IMR-90 (cell line): Measurements from ENCODE around the gene TMUB1. TPM values are rescaled to one million over a fixed set of nuclear protein-coding genes. Genes with fewer than 3 reads are reported as not detected.

Experiments
- ATAC-seq: fragments of 200-7000 bp; cut with Tn5 transposase; 2 replicates; pipeline ENCODE4 v1.9.1; 2020; ENCODE audit warnings: low read depth, mild to moderate bottlenecking, moderate library complexity
- BruUV-seq: library from RNA; stranded (reverse); fragments of 400-500 nt; replicated peaks from 2 replicates; lab custom pipeline; 2021; lab: Mats Ljungman, UMichigan
- CTCF ChIA-PET: fragments of 300-600 bp; formaldehyde crosslinking; extraction: SDS; loops from one replicate; lab custom pipeline; 2021; ENCODE audit warnings: antibody characterized with exemption; lab: Yijun Ruan, JAX
- POLR2A ChIA-PET: fragments of 300-600 bp; sonication (Branson Sonifier 250); formaldehyde crosslinking; loops from one replicate; lab custom pipeline; 2022; ENCODE audit warnings: antibody characterized with exemption; ENCODE audit not compliant: unreplicated experiment; lab: Charles Lee
- DNase-seq: peaks from one replicate; pipeline ENCODE4 v3.0.0; 2013
- H2AFZ ChIP-seq: replicated peaks from 2 replicates; pipeline ENCODE3; 2013; ENCODE audit warnings: low read length, mild to moderate bottlenecking; ENCODE audit not compliant: poor library complexity
- H2AK5ac ChIP-seq: 2 replicates; pipeline ENCODE4 v1.6.1; 2013; ENCODE audit warnings: low read depth, low read length, inconsistent platforms
- H2AK9ac ChIP-seq: replicated peaks from 2 replicates; pipeline ENCODE3; 2013; ENCODE audit warnings: mild to moderate bottlenecking, low read depth, low read length, moderate library complexity; ENCODE audit not compliant: poor library complexity
- H2BK120ac ChIP-seq: 2 replicates; pipeline ENCODE4 v1.6.1; 2013; ENCODE audit warnings: low read depth, low read length, inconsistent platforms
- H2BK15ac ChIP-seq: 3 replicates; pipeline ENCODE4 v1.6.1; 2013; ENCODE audit warnings: low read depth, low read length, inconsistent platforms
- H2BK20ac ChIP-seq: 2 replicates; pipeline ENCODE4 v1.6.1; 2013; ENCODE audit warnings: low read depth, mild to moderate bottlenecking, inconsistent platforms, low read length, moderate library complexity
- H2BK5ac ChIP-seq: 2 replicates; pipeline ENCODE4 v1.6.1; 2013; ENCODE audit warnings: mild to moderate bottlenecking, low read depth, low read length, inconsistent platforms; ENCODE audit not compliant: poor library complexity, severe bottlenecking
- H3K14ac ChIP-seq: replicated peaks from 2 replicates; pipeline ENCODE4 v1.6.1; 2013; ENCODE audit warnings: low read depth, low read length, inconsistent platforms
- H3K18ac ChIP-seq: 2 replicates; pipeline ENCODE4 v1.6.1; 2013; ENCODE audit warnings: low read depth, low read length, control low read depth
- H3K23ac ChIP-seq: 2 replicates; pipeline ENCODE4 v1.6.1; 2013; ENCODE audit warnings: low read depth, low read length, inconsistent platforms
- H3K27ac ChIP-seq: 2 replicates; pipeline ENCODE4 v1.5.1; 2013; ENCODE audit warnings: mild to moderate bottlenecking, control low read depth, low read length; ENCODE audit not compliant: insufficient read depth
- H3K27me3 ChIP-seq: 2 replicates; pipeline ENCODE4 v1.6.1; 2013; ENCODE audit warnings: low read length; ENCODE audit not compliant: control insufficient read depth, insufficient read depth
- H3K36me3 ChIP-seq: 2 replicates; pipeline ENCODE4 v1.6.1; 2013; ENCODE audit warnings: low read length, mixed read lengths; ENCODE audit not compliant: control insufficient read depth, insufficient read depth
- H3K4ac ChIP-seq: 2 replicates; pipeline ENCODE4 v1.6.1; 2013; ENCODE audit warnings: low read depth, low read length, inconsistent platforms
- H3K4me1 ChIP-seq: 2 replicates; pipeline ENCODE4 v1.6.1; 2013; ENCODE audit warnings: low read length, mixed read lengths; ENCODE audit not compliant: control insufficient read depth, insufficient read depth
- H3K4me2 ChIP-seq: 2 replicates; pipeline ENCODE4 v1.6.1; 2013; ENCODE audit warnings: low read depth, mild to moderate bottlenecking, control low read depth, low read length, moderate library complexity
- H3K4me3 ChIP-seq: 2 replicates; pipeline ENCODE4 v1.5.1; 2013; ENCODE audit warnings: low read depth, mild to moderate bottlenecking, control low read depth, low read length, moderate library complexity; ENCODE audit not compliant: insufficient read depth
- H3K56ac ChIP-seq: 2 replicates; pipeline ENCODE4 v1.6.1; 2013; ENCODE audit warnings: low read length, inconsistent platforms; ENCODE audit not compliant: insufficient read depth; ENCODE audit errors: extremely low read depth
- H3K79me1 ChIP-seq, 2 experiments: 2 replicates each; pipeline ENCODE4 v1.6.1; 2013; ENCODE audit warnings: low read length in 2 of 2, inconsistent platforms in 1 of 2, low read depth in 1 of 2
- H3K9ac ChIP-seq: 2 replicates; pipeline ENCODE4 v1.6.1; 2013; ENCODE audit warnings: low read depth, low read length, control low read depth
- H3K9me1 ChIP-seq: 2 replicates; pipeline ENCODE4 v1.6.1; 2013; ENCODE audit warnings: low read length, inconsistent platforms; ENCODE audit not compliant: insufficient read depth
- H3K9me3 ChIP-seq: 2 replicates; pipeline ENCODE4 v1.6.1; 2013; ENCODE audit warnings: low read length; ENCODE audit not compliant: control insufficient read depth, insufficient read depth
- H4K20me1 ChIP-seq: 2 replicates; pipeline ENCODE4 v1.6.1; 2013; ENCODE audit warnings: low read length, inconsistent platforms; ENCODE audit not compliant: insufficient read depth
- H4K5ac ChIP-seq: 2 replicates; pipeline ENCODE4 v1.6.1; 2013; ENCODE audit warnings: mild to moderate bottlenecking, low read depth, low read length, control low read depth
- H4K8ac ChIP-seq, 2 experiments: 2 replicates each; pipeline ENCODE4 v1.6.1; 2013; ENCODE audit warnings: low read depth in 2 of 2, low read length in 2 of 2, control low read depth in 1 of 2, inconsistent platforms in 1 of 2
- H4K91ac ChIP-seq: 2 replicates; pipeline ENCODE4 v1.6.1; 2013; ENCODE audit warnings: low read depth, low read length, inconsistent platforms; ENCODE audit not compliant: insufficient read depth
- BHLHE40 ChIP-seq: fragments of 150-350 bp; IDR thresholded peaks from 2 replicates; pipeline ENCODE4 v1.6.1; 2016; ENCODE audit warnings: mild to moderate bottlenecking, low read depth, low read length
- CEBPB ChIP-seq: IDR thresholded peaks from 2 replicates; pipeline ENCODE4 v1.6.1; 2012; ENCODE audit warnings: low read depth, low read length, improper control_type of control experiment
- CHD1 ChIP-seq: IDR thresholded peaks from 2 replicates; pipeline ENCODE4 v1.6.1; 2012; ENCODE audit warnings: low read depth, low read length, improper control_type of control experiment
- CTCF ChIP-seq: conservative IDR thresholded peaks from 2 replicates; pipeline ENCODE4 v1.5.1; 2012; ENCODE audit warnings: mild to moderate bottlenecking, low read depth, low read length, improper control_type of control experiment
- ELK1 ChIP-seq: fragments of 150-350 bp; IDR thresholded peaks from 2 replicates; pipeline ENCODE4 v1.6.1; 2016; ENCODE audit warnings: low read depth, mild to moderate bottlenecking, low read length, moderate library complexity, borderline replicate concordance
- FOS ChIP-seq: fragments of 150-350 bp; IDR thresholded peaks from 2 replicates; pipeline ENCODE4 v1.6.1; 2016; ENCODE audit warnings: low read depth, low read length
- MAFK ChIP-seq: IDR thresholded peaks from 2 replicates; pipeline ENCODE4 v1.6.1; 2012; ENCODE audit warnings: low read depth, low read length, improper control_type of control experiment
- MAZ ChIP-seq: IDR thresholded peaks from 2 replicates; pipeline ENCODE4 v1.6.1; 2012; ENCODE audit warnings: low read depth, mild to moderate bottlenecking, low read length, improper control_type of control experiment, moderate library complexity, borderline replicate concordance
- MXI1 ChIP-seq: IDR thresholded peaks from 2 replicates; pipeline ENCODE4 v1.6.1; 2012; ENCODE audit warnings: low read depth, mild to moderate bottlenecking, low read length, moderate library complexity, borderline replicate concordance
- NFE2L2 ChIP-seq: fragments of 150-350 bp; IDR thresholded peaks from 2 replicates; pipeline ENCODE4 v1.6.1; 2016; ENCODE audit warnings: low read depth, mild to moderate bottlenecking, low read length
- POLR2A ChIP-seq: IDR thresholded peaks from 2 replicates; pipeline ENCODE4 v1.6.1; 2012; ENCODE audit warnings: mild to moderate bottlenecking, low read depth, low read length
- RAD21 ChIP-seq: IDR thresholded peaks from 2 replicates; pipeline ENCODE4 v1.6.1; 2012; ENCODE audit warnings: low read length, improper control_type of control experiment
- RCOR1 ChIP-seq: IDR thresholded peaks from 2 replicates; pipeline ENCODE4 v1.6.1; 2012; ENCODE audit warnings: mild to moderate bottlenecking, low read length, improper control_type of control experiment; ENCODE audit not compliant: insufficient replicate concordance
- RFX5 ChIP-seq: IDR thresholded peaks from 2 replicates; pipeline ENCODE4 v1.8.0; 2012; ENCODE audit warnings: low read depth, mild to moderate bottlenecking, low read length, moderate library complexity
- SMC3 ChIP-seq: fragments of 150-350 bp; IDR thresholded peaks from 2 replicates; pipeline ENCODE4 v1.6.1; 2016; ENCODE audit warnings: low read depth, mild to moderate bottlenecking, antibody characterized with exemption, low read length, moderate library complexity
- WGBS, 2 experiments: methylation state at CpG; one replicate each; pipeline versions ENCODE4 v1.1.5 to v1.1.7; 2013; ENCODE audit warnings: missing lambda C conversion rate in 2 of 2; ENCODE audit not compliant: insufficient read length in 1 of 2; ENCODE audit errors: extremely low coverage in 2 of 2; 5-methylcytosine and 5-hydroxymethylcytosine counted together
- dilution Hi-C: fragments of 300-500 bp; cut with HindIII; formaldehyde crosslinking; loops from one replicate; pipeline ENCODE4 v1.14.3; 2018; ENCODE audit warnings: low sequenced_read_pairs; ENCODE audit not compliant: unreplicated experiment
- in situ Hi-C: fragments of 300-500 bp; cut with MboI; formaldehyde crosslinking; loops from 3 replicates; pipeline ENCODE4 v1.14.3; 2019; ENCODE audit warnings: low sequenced_read_pairs, inconsistent platforms, mixed read lengths
- intact Hi-C: fragments of 100-400 bp; cut with micrococcal nuclease; formaldehyde crosslinking; loops from 2 replicates; pipeline ENCODE4 v1.10.0; 2022
- polyA plus RNA-seq, 3 experiments: library from polyadenylated mRNA; depleted of rRNA; stranded (reverse); fragments of >200 nt; gene quantifications; 2 replicates each; pipeline ENCODE4 v1.2.3, GENCODE V29; 2012; ENCODE audit warnings: low replicate concordance in 1 of 3
- total RNA-seq: library from RNA; depleted of rRNA; stranded (reverse); fragments of >200 nt; gene quantifications from 2 replicates; pipeline ENCODE4 v1.2.3, GENCODE V29; 2012

TMUB1 gene
- total and polyA plus RNA-seq, 2 of the 4 experiments (the other 2 are of a cell fraction): 6.8 to 29.8 TPM

GRCh38 chr7:151087245-151088018, 4.1 kb upstream of the TMUB1 start:
- Histone ChIP-seq H2BK15ac (no peak overlapping the region; the same call in 2 of the 3 replicates), H3K9ac (peak overlapping the region; percentile 80), H3K9me3 (no peaks in the 10 kb centered on the region), H3K56ac (peak overlapping the region; percentile 54), H3K27me3 (no peaks in the 10 kb centered on the region), H3K36me3 (peaks cover 6% of the 10 kb centered on the region; the same call in 1 of the 2 replicates), H3K4me2 (peak overlapping the region; percentile 54), H3K4me3 (peak overlapping the region; percentile 86), H3K4me1 (peaks cover 25% of the 10 kb centered on the region), H3K27ac (peak overlapping the region; percentile 63), H4K8ac (peak overlapping the region; percentile 8 to 59; a peak in 2 of 4 replicates), H3K23ac (peak overlapping the region; percentile 96), H4K20me1 (peaks cover 49% of the 10 kb centered on the region), H2AFZ (peak overlapping the region; percentile 82), H4K5ac (no peak overlapping the region), H3K18ac (no peak overlapping the region; the same call in 1 of the 2 replicates), H2BK5ac (peak overlapping the region; percentile 51), H4K91ac (peak overlapping the region; percentile 70), H2BK120ac (peak overlapping the region; percentile 57), H3K4ac (peak overlapping the region; percentile 81), H3K79me1 (peaks cover 10 to 50% of the 10 kb centered on the region in 2 experiments; a peak in 3 of 4 replicates), H2AK9ac (peak overlapping the region; percentile 76), H3K9me1 (peaks cover 8% of the 10 kb centered on the region), H2BK20ac (no peak overlapping the region), H2AK5ac (peak overlapping the region; percentile 79), H3K14ac (peak overlapping the region; percentile 89)
- in situ Hi-C loops (no loop called here), dilution Hi-C loops (no loop called here), intact Hi-C loops (loop anchor here (2.0 kb wide), 1 partner anchor 59 kb away; the partner anchor contains the start of gene ABCB8)
- DNase-seq: peak; percentile 52
- BruUV-seq: no TSS peak
- WGBS, 2 experiments: 0% methylated on average over 24 of the region's 70 CpGs; no CpG with 5 or more reads in 1 of the 2 experiments
- ChIA-PET POLR2A (no interaction called here), CTCF (no interaction called here)
- peak; percentile 16 for ATAC-seq
- TF ChIP-seq CEBPB: no peak
- no peak for TF ChIP-seq RFX5
- TF ChIP-seq NFE2L2: no peak
- peak; percentile 68 for TF ChIP-seq MXI1
- peak; percentile 33; the same call in 1 of the 2 replicates for TF ChIP-seq RAD21
- TF ChIP-seq RCOR1: no peak
- TF ChIP-seq BHLHE40: peak; percentile 3; the same call in 1 of the 2 replicates
- no peak for TF ChIP-seq CHD1
- peak; percentile 28 for TF ChIP-seq SMC3
- no peak for TF ChIP-seq MAFK
- TF ChIP-seq POLR2A: no peak; the same call in 1 of the 2 replicates
- no peak for TF ChIP-seq FOS
- peak; percentile 48 for TF ChIP-seq CTCF
- no peak for TF ChIP-seq ELK1
- peak; percentile 19; the same call in 1 of the 2 replicates for TF ChIP-seq MAZ
